GM19238 (cell line): ENCODE results near the gene SLC37A1.
"Not testable (repeated sequence)": the region's sequence is repeated elsewhere in the genome, so short reads cannot be mapped to it uniquely, and the experiment has no call there.

Experiments
- DNase-seq: peaks from one replicate; pipeline ENCODE4 v3.0.0; 2011; ENCODE audit warnings: low spot score; ENCODE audit not compliant: insufficient read length

Gene SLC37A1

DNA sequence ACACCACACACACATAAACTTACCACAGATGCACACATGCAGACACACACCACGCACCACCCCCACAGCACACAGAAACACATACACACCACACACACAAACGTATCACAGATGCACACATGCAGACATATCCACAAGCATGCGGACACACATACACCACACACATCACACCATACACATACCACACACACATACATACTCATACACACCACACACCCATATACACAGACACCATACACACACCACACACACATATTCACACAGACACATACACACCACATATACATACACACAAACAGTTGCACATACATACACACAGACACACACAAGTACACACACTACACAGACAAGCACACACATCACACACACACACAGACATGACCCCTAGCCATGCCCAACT lies 102.3 kb downstream of the SLC37A1 start:
- no peak for DNase-seq

DNA sequence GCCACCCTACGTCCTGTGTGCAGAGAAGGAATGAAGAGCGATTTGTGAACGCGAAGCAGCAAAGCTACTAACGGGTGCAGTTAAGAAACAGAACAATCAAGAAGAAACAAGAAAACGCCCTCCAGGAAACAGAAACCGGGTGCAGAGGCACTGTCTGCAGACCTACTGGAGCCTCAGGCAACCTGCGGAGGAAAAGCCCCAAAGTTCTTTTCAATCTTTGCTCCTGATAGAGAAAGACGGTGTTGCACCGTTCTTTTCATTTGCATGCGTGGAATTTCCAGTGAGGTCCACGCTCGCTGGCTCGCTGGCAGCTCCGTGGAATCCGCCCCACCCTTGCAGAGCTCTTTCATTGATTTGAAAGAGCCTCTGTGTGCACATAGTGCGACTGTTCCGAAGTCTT lies 102.8 kb downstream of the SLC37A1 start:
- no peak for DNase-seq

DNA sequence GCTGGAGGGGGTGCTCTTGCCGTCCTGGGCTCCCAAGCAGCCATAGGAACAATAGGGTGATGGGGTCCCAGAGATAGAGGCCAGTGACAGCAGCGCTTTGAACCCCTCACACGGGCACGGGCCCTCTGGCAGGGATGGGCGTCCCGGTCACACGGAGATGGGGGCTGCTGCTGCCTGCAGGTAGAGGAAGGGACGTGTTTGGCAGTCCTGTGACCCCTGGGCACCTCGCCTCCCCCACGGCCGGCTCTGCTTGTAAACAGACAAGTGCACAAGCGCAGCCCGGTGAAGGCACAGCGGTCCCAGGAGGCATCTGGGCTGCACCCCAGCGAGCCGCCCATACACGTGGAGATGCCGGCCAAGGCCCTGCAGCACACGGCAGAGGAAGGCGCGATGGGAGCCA lies 103.3 kb downstream of the SLC37A1 start:
- no peak for DNase-seq

DNA sequence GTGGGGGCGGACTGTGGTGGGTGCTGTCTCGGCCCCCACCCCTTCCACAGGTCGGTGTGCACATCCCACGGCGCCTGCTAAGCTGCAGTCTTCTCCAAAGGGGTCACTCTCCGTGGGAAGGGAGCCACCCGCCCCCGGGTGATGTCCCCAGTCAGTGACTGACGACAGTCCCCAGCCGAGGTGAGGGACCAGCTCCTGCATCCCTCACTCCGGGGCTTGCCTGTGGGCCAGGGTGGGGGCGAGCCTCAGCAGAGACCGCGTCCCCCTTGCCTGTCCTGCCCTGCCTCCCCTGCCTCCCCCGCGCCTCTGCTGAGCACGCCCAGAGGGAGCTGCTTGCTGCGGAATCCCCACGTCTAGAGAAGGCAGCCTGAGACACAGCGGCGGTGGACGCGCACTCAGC lies 103.8 kb downstream of the SLC37A1 start:
- no peak for DNase-seq

DNA sequence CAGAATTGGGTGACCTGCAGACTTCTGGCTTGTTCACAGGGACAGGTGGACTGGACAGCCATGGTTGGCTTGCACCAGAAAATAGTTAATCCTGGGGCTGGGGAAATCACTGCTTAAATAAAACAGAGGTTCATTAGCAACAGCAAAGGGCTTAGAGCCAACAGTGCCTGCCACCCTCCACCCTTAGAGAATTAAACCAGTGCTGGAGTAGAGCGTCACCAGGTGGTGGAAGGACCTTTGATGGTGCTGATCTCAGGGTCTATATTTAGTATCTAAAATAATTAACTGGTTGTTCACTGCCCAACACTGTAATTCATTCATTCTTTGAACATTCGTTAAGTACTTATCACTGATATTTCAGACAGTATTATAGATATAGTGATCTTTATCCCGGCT lies 105.1 kb downstream of the SLC37A1 start:
- DNase-seq, result no peak

DNA sequence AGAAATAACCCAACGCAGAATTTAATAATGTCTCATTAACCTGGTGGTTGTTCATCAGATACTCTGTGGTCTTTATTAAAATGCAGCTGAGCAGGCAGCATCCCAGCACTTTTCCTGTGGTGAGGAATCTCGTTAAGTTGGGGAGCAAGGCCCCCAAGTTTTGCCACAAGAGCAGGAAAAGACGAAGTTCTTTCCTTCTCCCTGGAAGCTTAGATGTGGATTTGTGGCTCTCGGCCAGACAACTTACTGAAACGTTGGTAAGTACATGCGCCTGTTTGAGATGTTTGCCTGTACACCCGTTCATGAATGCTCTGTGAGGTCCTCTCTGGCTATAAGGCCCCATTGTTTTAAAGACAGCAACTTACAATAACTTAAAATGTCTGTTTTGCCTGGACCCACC lies 105.5 kb downstream of the SLC37A1 start:
- no peak for DNase-seq

DNA sequence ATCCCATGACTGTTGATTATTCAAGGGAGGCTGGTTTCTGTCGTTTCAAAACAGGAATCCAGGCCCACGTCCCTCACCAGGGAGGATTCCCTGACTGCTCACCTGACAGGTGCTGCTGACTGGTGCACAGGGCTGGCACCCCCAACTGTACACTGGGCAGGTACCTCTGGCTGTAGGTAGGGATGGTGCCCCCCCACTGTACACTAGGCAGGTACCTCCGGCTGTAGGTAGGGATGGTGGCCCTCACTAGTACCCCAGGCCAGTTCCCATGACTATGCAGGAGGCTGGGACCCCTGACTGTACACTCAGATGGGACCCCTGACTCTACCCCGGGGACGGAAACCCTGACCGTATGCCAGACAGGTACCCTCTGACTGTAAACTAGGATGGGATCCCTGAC lies 106.2 kb downstream of the SLC37A1 start:
- DNase-seq, result no peak

DNA sequence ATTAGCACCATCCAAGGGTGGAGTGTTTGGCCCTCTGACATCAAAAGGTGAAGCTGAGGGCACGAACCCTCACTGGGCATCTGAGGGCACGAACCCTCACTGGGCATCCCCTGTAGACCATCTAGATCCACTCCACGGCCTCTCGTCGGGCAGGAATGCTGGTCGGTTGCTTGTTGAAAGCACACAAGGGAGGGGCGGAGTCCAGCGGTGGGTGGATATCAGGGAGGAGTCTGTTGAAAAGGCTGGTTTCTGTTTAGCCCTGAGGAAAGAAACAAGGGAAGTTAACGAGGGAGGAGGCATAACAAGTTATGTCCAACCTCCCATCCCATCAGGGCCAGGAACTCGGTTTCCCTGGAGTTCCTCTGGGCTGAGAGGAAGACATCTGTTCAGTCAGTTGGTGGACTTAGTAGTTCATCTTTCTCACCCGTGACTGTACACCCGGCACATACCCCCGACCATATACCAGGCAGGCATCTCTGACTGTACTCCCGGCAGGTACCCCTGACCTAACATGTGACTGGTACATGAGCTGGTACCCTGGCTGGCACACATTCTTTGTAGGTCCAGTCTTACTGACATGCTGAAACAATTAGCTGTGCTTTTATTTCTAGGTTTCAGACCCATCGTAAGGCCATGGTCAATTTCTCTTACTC lies 107.6 kb downstream of the SLC37A1 start:
- DNase-seq, result no peak

DNA sequence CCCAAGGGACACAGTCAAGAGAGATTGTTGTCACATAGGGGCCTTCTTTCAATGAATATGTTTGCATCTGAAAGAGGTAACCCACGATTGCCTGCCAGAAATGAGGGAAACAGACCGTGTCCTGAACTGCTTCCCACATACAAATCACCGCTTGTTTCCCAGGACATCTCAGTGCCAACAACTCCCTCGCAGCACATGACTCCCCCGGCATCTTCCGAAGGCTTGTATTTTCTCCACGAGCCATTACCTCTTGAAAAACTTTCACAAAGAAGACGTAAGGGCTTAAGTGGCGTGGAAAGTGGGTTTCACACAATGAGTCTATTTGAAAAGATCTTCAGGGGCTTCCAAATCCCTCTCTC lies 108.1 kb downstream of the SLC37A1 start:
- DNase-seq, result no peak

DNA sequence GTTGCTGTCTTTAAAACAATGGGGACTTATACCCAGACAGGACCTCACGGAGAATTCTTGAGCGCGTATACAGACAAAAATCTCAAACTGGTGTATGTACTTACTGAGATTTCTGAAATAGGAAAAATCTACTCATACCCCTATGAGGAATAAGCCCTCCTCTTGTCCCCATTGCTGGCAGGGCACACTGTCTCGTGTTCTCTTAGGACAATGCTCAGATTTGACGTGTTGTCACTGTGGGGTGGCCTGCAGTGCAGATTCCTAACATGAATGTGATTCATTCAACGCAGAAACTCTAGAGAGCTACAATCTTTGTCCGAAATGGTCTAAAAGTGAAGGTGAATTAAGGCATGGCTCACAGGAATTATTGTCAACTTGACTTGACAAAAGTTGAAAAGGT lies 108.6 kb downstream of the SLC37A1 start:
- DNase-seq, result no peak

DNA sequence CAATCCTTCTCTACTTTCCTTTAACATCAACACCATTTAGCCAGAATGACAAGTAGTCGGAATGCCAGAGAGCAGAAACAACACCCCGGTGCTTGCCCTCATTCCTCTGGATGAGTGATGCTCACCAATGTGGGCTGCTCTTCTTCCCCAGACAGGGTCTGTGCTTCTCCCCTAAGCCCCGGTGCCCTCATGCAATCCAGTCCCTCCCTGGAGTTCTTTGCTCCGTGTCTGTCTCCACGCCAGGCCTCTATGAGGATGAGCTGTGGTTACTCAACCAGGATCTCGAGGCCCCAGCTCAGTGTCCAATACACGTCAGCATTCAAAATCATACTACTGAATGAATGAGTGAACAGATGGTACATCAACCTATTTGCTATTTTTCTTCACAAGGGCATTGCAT lies 110.0 kb downstream of the SLC37A1 start:
- DNase-seq, result no peak

DNA sequence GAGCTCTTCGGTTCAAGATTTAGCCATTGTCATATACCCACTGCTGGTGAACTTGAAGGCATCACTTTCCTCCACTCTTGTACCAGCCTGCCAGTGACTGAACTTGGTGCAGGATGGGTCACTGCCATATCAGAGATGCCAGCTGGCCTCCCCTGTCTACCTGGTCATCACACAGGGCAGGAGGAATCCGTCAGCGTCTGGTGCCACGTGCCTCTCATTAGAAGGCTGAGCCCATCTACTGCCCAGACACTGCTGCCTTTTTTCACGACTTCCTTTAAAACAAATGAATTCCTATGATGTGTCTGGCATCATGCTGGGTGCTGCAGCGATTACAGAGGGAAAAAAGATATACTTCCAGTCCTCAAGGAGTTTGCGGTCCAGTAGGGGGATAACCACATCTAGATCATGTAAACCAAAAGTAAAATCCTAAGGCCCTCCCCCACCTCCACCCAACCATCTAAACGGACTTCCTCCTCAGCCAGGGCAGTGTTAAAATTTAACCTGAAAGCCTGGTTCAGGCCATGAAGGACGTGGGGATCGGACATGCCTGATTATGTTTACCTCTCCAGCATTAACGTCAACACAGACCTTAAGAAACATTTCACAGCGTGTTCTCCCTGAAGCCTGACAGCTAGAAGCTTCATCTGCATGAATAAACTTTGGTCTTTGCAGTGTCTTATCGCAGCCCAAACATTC lies 110.6 kb downstream of the SLC37A1 start:
- DNase-seq, result no peak

DNA sequence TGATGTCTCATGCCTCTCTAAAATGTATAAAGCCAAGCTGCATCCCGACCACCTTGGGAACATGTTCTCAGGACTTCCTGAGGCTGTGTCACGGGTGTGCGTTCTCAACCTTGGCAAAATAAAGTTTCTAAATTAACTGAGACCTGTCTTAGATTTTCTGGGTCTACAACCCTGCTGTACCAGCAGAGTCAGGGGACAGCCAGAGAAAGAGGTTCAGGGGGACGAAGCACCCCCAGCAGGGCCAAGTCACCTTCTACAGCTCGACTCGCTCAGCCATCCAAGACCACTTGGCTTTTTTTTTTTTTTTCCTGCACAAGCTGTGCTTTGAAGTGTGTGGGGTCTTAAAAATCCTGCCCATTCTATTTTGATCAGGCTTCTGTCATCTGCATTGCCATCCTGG lies 111.3 kb downstream of the SLC37A1 start:
- DNase-seq, result no peak

DNA sequence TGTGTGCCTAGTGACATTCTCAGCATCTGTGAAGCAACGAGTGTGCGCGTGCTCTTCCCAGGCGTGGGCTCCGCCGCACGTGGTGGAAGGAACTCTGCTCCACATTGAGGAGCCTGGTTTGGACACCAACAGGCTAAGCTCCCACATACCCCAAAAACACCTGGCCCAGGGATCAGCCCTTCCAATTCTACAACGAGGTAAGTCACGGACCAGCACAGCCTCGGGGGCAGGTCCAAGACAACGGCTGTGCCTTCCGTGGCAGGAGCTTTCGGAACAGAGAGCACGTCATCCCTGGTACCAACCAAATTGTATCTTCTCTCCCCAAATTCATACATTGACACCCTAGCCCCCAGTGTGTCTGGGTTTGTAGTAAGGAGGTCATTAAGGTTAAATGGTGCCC lies 112.5 kb downstream of the SLC37A1 start:
- no peak for DNase-seq

DNA sequence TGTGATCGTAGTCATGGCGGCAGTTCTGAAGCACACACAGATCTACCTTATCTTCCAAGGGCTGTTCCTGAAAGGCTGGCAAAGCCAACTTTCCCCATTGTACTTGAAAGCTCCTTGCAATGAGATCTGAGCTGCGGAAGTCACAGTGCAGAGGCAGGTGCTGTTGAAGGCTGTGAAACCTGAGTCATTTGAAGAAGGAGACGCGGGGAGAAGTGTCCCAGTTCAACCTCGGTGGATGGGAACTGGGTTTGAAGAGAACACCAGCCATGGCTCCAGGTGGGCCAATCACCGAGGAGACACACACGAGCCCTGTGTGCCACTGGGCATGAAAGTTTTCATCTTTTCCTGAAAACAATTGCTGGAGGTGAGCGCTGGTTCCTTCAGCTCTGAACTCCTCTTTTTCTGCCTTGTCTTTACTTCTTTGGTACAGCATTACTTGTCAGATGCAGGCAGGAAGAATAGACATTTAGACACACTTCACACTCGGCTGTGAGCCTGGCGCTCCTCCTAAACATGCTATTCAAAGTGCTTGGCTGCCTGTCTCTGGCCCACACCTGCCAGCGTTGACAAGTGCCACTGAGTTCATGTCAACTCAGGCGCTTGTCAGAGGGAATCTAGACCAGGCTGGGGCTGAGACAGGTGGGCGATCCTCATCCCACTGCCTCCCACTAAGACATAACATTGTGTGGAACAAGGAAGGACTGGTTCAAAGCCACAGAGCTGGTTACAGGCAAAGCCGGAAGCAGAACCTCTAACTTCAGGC lies 114.1 kb downstream of the SLC37A1 start:
- DNase-seq, result no peak

DNA sequence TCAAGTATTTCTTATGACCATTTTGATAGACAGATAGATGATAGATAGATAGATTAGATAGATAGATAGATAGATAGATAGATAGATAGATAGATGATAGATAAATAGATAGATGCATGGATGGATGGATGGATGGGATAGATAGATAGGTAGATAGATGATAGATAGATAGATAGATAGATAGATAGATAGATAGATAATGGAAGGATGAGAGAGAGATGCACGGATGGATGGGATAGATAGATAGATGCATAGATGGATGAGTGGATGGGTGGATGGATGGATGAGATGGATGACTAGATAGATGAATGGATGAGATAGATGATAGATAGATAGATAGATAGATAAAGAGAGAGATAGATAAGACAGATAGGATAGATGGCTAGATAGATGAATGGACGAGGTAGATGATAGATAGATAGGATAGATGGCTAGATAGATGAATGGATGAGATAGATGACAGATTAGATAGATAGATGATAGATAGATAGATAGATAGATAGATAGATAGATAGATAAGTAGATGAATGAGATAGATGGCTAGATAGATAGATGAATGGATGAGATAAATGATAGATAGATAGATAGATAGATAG lies 114.9 kb downstream of the SLC37A1 start:
- not testable (repeated sequence) for DNase-seq

DNA sequence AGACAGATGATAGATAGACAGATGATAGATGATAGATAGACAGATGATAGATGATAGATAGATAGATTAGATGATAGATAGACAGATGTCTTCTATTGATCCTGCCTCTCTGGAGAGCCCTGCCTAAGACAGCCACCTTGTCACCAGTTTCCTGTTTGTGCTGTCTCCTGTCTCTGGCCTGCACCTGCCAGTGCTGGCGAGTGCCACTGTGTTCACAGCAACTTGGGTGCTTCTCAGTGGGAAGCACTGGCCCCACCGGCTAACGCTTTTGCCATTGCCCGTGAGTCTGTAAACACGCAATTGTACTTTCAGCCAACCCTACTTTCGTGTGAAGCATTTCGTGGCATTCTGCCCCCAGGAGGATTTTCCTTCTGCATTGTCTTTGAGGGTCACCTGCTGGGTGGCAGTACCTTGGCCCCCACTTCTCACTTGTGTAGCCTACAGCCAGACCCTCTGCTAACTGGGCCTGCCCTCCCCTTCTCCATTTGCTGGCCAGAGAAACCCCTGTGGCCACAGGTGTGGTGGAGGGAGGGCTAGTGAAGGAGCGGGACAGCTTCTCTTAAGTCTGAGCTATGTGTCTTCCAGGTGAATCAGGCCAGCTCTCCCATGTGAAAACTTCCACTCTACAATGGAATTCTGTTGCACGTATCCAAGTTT lies 116.4 kb downstream of the SLC37A1 start:
- no peak for DNase-seq

DNA sequence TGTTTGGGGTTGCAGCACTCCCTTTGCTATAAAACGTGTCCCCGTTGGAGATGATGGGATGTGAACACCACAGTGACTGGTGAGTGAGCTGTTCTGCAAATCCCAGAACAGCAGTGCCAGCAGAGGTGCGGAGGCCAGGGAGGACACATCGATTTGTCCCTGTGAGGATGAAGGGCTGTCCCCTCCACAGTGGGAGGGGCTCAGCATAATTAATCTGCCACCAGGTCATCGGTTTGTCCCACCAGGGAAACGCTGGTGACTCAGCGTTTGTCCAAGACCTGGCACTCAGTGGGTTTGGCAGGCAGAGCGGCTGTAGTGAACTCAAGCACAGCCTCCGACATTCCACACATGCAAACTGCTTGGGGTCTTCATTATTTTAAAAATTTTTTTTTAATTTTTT lies 117.0 kb downstream of the SLC37A1 start:
- DNase-seq, result no peak
